ENCODE results near the gene HUNK.

The HUNK gene

GRCh38 chr21:31914472-31914871, 41.7 kb downstream of the HUNK start:
- Histone ChIP-seq H3F3A (ENCODE audit: control insufficient read depth, insufficient read depth) (no peaks in the 10 kb centered on the region), H3K36me3 (ENCODE audit: control insufficient read depth, low read length) (no peaks in the 10 kb centered on the region), H3K79me2 (ENCODE audit: control insufficient read depth, low read length) (no peaks in the 10 kb centered on the region), H3K9me2 (replicated peaks; ENCODE audit: control insufficient read depth, low read length) (no peaks in the 10 kb centered on the region), H4K20me1 (ENCODE audit: control insufficient read depth, insufficient read depth, low read depth, low read length) (no peaks in the 10 kb centered on the region), H3K4me2 (ENCODE audit: low read length) (no peak overlapping the region), H3K27me3 (ENCODE audit: control insufficient read depth, low read length) (no peaks in the 10 kb centered on the region), H3K27ac (ENCODE audit: low read depth, low read length) (no peak overlapping the region), H3K4me3 (ENCODE audit: low read length) (no peak overlapping the region), H3K4me1 (ENCODE audit: control insufficient read depth, low read length) (no peaks in the 10 kb centered on the region), H3K9me3 (ENCODE audit: control insufficient read depth, insufficient read depth, low read length) (no peaks in the 10 kb centered on the region)
- TF ChIP-seq EZH2phosphoT487 (IDR thresholded peaks at IDR 0.05; ENCODE audit: borderline replicate concordance, low read length) (no peak), CTCF (IDR thresholded peaks at IDR 0.05; ENCODE audit: low read depth, low read length, poor library complexity, severe bottlenecking) (no peak)

DNA sequence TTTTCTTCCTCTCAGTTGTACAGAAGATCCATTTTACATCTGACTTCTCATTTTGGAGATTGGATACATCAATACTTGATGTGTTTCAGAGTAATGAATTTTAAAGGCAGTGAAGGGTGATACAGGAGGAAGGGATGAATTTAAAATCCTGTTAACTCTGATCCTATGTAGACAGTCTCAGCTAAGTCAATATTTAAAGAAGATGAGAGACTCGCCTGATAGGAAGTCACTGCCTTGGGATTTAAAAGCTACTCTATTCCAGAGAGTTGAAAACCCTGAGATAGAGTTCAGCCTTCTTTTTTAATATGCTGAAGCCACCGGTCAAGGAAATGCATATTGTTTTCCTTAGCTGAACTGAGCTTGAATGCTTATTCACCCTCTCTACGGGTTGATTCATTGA, 42.7 kb downstream of the HUNK start:
- no peak overlapping the region for H3K27ac ChIP-seq (ENCODE audit: low read depth, low read length)
- no peaks in the 10 kb centered on the region for H3K9me2 ChIP-seq (replicated peaks; ENCODE audit: control insufficient read depth, low read length)
- H3K4me2 ChIP-seq (ENCODE audit: low read length) = no peak overlapping the region
- H4K20me1 ChIP-seq (ENCODE audit: control insufficient read depth, insufficient read depth, low read depth, low read length) = no peaks in the 10 kb centered on the region
- H3K27me3 ChIP-seq (ENCODE audit: control insufficient read depth, low read length) = no peaks in the 10 kb centered on the region
- H3K4me1 ChIP-seq (ENCODE audit: control insufficient read depth, low read length) = no peaks in the 10 kb centered on the region
- no peaks in the 10 kb centered on the region for H3F3A ChIP-seq (ENCODE audit: control insufficient read depth, insufficient read depth)
- H3K79me2 ChIP-seq (ENCODE audit: control insufficient read depth, low read length) = no peaks in the 10 kb centered on the region
- H3K4me3 ChIP-seq (ENCODE audit: low read length) = no peak overlapping the region
- no peaks in the 10 kb centered on the region for H3K9me3 ChIP-seq (ENCODE audit: control insufficient read depth, insufficient read depth, low read length)
- TF ChIP-seq CTCF (IDR thresholded peaks at IDR 0.05; ENCODE audit: low read depth, low read length, poor library complexity, severe bottlenecking) (no peak), EZH2phosphoT487 (IDR thresholded peaks at IDR 0.05; ENCODE audit: borderline replicate concordance, low read length) (no peak)
- no peaks in the 10 kb centered on the region for H3K36me3 ChIP-seq (ENCODE audit: control insufficient read depth, low read length)

GRCh38 chr21:31917108-31917507, 44.3 kb downstream of the HUNK start:
- H3K27me3 ChIP-seq (ENCODE audit: control insufficient read depth, low read length) = no peaks in the 10 kb centered on the region
- TF ChIP-seq EZH2phosphoT487 (IDR thresholded peaks at IDR 0.05; ENCODE audit: borderline replicate concordance, low read length) (no peak), CTCF (IDR thresholded peaks at IDR 0.05; ENCODE audit: low read depth, low read length, poor library complexity, severe bottlenecking) (no peak)
- H4K20me1 ChIP-seq (ENCODE audit: control insufficient read depth, insufficient read depth, low read depth, low read length) = no peaks in the 10 kb centered on the region
- H3K27ac ChIP-seq (ENCODE audit: low read depth, low read length) = no peak overlapping the region
- H3K36me3 ChIP-seq (ENCODE audit: control insufficient read depth, low read length) = no peaks in the 10 kb centered on the region
- no peaks in the 10 kb centered on the region for H3K4me1 ChIP-seq (ENCODE audit: control insufficient read depth, low read length)
- no peaks in the 10 kb centered on the region for H3K9me3 ChIP-seq (ENCODE audit: control insufficient read depth, insufficient read depth, low read length)
- H3K4me2 ChIP-seq (ENCODE audit: low read length) = no peak overlapping the region
- H3K4me3 ChIP-seq (ENCODE audit: low read length) = no peak overlapping the region
- no peaks in the 10 kb centered on the region for H3F3A ChIP-seq (ENCODE audit: control insufficient read depth, insufficient read depth)
- H3K79me2 ChIP-seq (ENCODE audit: control insufficient read depth, low read length) = no peaks in the 10 kb centered on the region
- H3K9me2 ChIP-seq (replicated peaks; ENCODE audit: control insufficient read depth, low read length) = no peaks in the 10 kb centered on the region

All from DOHH2 (cell line).